WTC11 (cell line): ENCODE measurements around the gene LBX2. TPM values are rescaled to one million over a fixed set of nuclear protein-coding genes. Genes with fewer than 3 reads are reported as not detected.

ENCODE experiments used
- AR ChIP-seq: fragments of 250-450 bp; sonication (Bioruptor Pico); IDR thresholded peaks from 2 replicates; pipeline ENCODE4 v1.9.0; 2021; ENCODE audit warnings: mild to moderate bottlenecking
- ARID4B ChIP-seq: sonication (generic); formaldehyde crosslinking; IDR thresholded peaks from 2 replicates; pipeline ENCODE4 v1.8.0; 2023; ENCODE audit warnings: missing genetic modification reagents, mild to moderate bottlenecking, borderline replicate concordance
- ERG ChIP-seq: fragments of 250-450 bp; sonication (Bioruptor Pico); IDR thresholded peaks from 2 replicates; pipeline ENCODE4 v1.8.0; 2021; ENCODE audit warnings: mild to moderate bottlenecking
- ZMAT4 ChIP-seq: fragments of 250-450 bp; sonication (Bioruptor Pico); IDR thresholded peaks from 2 replicates; pipeline ENCODE4 v1.9.0; 2021; ENCODE audit warnings: mild to moderate bottlenecking
- ZNF263 ChIP-seq: sonication (generic); formaldehyde crosslinking; IDR thresholded peaks from 2 replicates; pipeline ENCODE4 v1.8.1; 2022; ENCODE audit warnings: low read depth, mild to moderate bottlenecking, moderate library complexity, missing genetic modification reagents
- ZNF416 ChIP-seq: fragments of 250-450 bp; sonication (Bioruptor Pico); IDR thresholded peaks from 2 replicates; pipeline ENCODE4 v1.9.0; 2021; ENCODE audit warnings: mild to moderate bottlenecking, inconsistent platforms
- total RNA-seq: library from RNA; stranded (reverse); gene quantifications from 3 replicates; pipeline ENCODE4 v1.2.3, GENCODE V29; 2021
- TF ChIP-seq, protein P1 (sequence below): fragments of 250-450 bp; sonication (Bioruptor Pico); conservative IDR thresholded peaks from 2 replicates; pipeline ENCODE4 v1.9.0; 2021; ENCODE audit warnings: mild to moderate bottlenecking

Gene LBX2
- total RNA-seq, 1 experiment from 2014 or later = 1.0 TPM

GRCh38 chr2:74448771-74449170 lies 50.6 kb downstream of the LBX2 start (continued):
- TF ChIP-seq AR (CRISPR knock-in tag) (no peak), ARID4B (CRISPR knock-in tag) (no peak), ERG (no peak), ZMAT4 (CRISPR knock-in tag) (no peak), ZNF263 (no peak), ZNF416 (CRISPR knock-in tag) (no peak)
- TF ChIP-seq, protein P1, sequence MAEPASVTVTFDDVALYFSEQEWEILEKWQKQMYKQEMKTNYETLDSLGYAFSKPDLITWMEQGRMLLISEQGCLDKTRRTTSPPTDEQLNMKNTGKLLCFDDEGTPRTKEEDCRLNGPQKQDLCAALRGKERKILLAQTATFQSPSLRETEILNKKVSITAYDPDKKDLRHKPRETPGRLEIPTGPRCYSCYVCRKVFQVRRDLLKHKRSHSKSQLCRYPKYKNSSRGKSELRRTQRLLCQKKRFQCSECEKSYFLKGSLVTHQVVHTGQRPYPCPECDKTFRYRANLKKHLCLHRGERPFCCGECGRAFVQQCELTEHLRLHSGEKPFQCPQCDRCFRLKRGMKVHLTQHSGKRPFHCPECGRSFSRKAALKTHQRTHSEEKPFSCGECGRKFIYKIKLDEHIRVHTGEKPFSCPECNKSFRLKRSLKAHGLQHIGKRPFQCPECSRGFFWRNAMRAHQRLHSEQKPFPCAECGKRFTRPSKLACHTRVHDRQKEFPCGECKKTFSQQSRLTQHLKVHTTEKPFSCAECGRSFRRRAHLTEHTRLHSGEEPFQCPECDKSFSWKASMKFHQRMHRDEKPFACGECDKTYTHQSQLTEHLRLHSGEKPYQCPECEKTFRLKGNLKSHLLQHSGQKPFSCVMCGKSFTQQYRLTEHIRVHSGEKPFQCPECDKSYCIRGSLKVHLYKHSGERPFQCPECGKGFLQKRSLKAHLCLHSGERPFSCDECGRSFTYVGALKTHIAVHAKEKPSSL = no peak

Other genes with a start within 250 kb of the LBX2 start
- 0.62 to 1.8 TPM (median 1.2 TPM) in 3 replicates for gene SLC4A5, start 156.2 kb downstream of the LBX2 start, total RNA-seq
- 165 to 179 TPM (median 168 TPM) in 3 replicates for gene DCTN1, start 119.3 kb downstream of the LBX2 start, total RNA-seq
- 2.9 to 3.6 TPM (median 3.3 TPM) in 3 replicates for gene C2orf81, start 78.0 kb downstream of the LBX2 start, total RNA-seq
- gene WDR54, start 77.9 kb downstream of the LBX2 start, total RNA-seq = 55.2 to 95.7 TPM (median 89.3 TPM) in 3 replicates
- gene RTKN, start 57.7 kb downstream of the LBX2 start, total RNA-seq = 66.6 to 80.1 TPM (median 67.7 TPM) in 3 replicates
- gene INO80B, start 44.5 kb downstream of the LBX2 start, total RNA-seq = 15.8 to 20.2 TPM (median 17.3 TPM) in 3 replicates
- gene WBP1, start 41.2 kb downstream of the LBX2 start, total RNA-seq = 66.0 to 86.6 TPM (median 86.0 TPM) in 3 replicates
- 63.3 to 73.7 TPM (median 67.6 TPM) in 3 replicates for gene MOGS, start 34.2 kb downstream of the LBX2 start, total RNA-seq
- 52.1 to 62.6 TPM (median 55.0 TPM) in 3 replicates for gene MRPL53, start 26.9 kb downstream of the LBX2 start, total RNA-seq
- 10.0 to 14.0 TPM (median 10.4 TPM) in 3 replicates for gene CCDC142, start 16.6 kb downstream of the LBX2 start, total RNA-seq
- 32.6 to 38.3 TPM (median 36.2 TPM) in 3 replicates for gene TTC31, start 16.5 kb downstream of the LBX2 start, total RNA-seq
- 13.7 to 15.7 TPM (median 15.4 TPM) in 3 replicates for gene PCGF1, start 8.1 kb upstream of the LBX2 start, total RNA-seq
- gene TLX2, start 14.8 kb upstream of the LBX2 start, total RNA-seq = 0.18 to 0.39 TPM (median 0.26 TPM) in 3 replicates
- 1.2 to 1.9 TPM (median 1.3 TPM) in 3 replicates for gene DQX1, start 26.6 kb upstream of the LBX2 start, total RNA-seq
- gene AUP1, start 30.1 kb upstream of the LBX2 start, total RNA-seq = 78.1 to 84.9 TPM (median 80.9 TPM) in 3 replicates
- gene HTRA2, start 30.3 kb upstream of the LBX2 start, total RNA-seq = 25.6 to 30.0 TPM (median 26.8 TPM) in 3 replicates
- gene LOXL3, start 54.3 kb upstream of the LBX2 start, total RNA-seq = 21.1 to 27.2 TPM (median 23.9 TPM) in 3 replicates
- gene DOK1, start 55.1 kb upstream of the LBX2 start, total RNA-seq = 15.3 to 16.9 TPM (median 15.9 TPM) in 3 replicates
- gene M1AP, start 148.7 kb upstream of the LBX2 start, total RNA-seq = 5.9 to 9.2 TPM (median 8.5 TPM) in 3 replicates
- 5.7 to 7.4 TPM (median 6.3 TPM) in 3 replicates for gene SEMA4F, start 154.6 kb upstream of the LBX2 start, total RNA-seq